Stomach (tissue), 4 donors: Measurements from ENCODE around the gene CPXM2.

Experiments used
- EP300 ChIP-seq: sonication (generic); formaldehyde crosslinking; IDR thresholded peaks from one replicate; pipeline ENCODE4 v1.6.1; 2017; ENCODE audit warnings: antibody characterized with exemption
- POLR2A ChIP-seq, 4 donors: fragments of 450-650 bp; IDR thresholded peaks; one replicate each; pipeline ENCODE4 v1.6.1; 2016; ENCODE audit warnings: antibody characterized with exemption in 4 of 4, control low read depth in 2 of 4, mild to moderate bottlenecking in 1 of 4, moderate library complexity in 1 of 4
- POLR2AphosphoS5 ChIP-seq, 3 donors: sonication (generic); formaldehyde crosslinking; IDR thresholded peaks; one replicate each; pipeline ENCODE4 v1.6.1; 2016; ENCODE audit warnings: antibody characterized with exemption in 3 of 3
- TF ChIP-seq, protein P1 (sequence below), 7 experiments: fragments of 450-650 bp in 4 of 7; fragments of 200-600 bp in 3 of 7; sonication (generic) in 3 of 7; IDR thresholded peaks; one replicate each; pipeline ENCODE4 v1.5.1; 2016 to 2019; ENCODE audit warnings: antibody characterized with exemption in 7 of 7, control low read depth in 2 of 7, mild to moderate bottlenecking in 1 of 7

DNA sequence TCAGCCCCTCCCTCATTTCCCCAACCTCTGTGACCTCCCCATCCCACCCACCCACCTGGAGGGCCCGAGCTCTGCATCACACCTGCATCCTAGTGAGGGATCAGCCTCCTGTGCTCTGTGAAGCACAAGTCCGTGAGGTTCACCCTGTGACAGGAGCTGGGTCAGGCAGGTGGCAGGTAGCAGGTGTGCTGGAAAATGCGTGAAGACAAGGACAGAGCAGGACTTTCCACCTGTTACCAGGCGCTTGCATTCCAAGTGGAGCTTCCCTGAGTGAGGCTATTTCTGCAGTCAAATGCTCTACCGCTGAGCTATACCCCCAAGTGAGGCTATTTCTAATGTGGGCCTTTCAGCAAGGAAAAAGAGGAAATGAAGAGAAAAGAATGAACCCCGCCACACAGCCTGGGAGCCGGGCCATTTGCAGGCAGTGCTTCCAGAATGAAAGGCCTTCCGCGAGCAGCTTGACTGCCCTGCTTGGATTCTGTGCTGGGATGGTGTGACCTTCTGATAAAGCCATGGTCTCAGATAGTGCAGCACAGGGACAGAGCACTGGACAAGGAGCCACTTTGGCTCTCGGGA is 13.3 kb upstream of the CPXM2 start:
- no peak for TF ChIP-seq POLR2A (IDR thresholded peaks at IDR 0.05)
- TF ChIP-seq, protein P1, sequence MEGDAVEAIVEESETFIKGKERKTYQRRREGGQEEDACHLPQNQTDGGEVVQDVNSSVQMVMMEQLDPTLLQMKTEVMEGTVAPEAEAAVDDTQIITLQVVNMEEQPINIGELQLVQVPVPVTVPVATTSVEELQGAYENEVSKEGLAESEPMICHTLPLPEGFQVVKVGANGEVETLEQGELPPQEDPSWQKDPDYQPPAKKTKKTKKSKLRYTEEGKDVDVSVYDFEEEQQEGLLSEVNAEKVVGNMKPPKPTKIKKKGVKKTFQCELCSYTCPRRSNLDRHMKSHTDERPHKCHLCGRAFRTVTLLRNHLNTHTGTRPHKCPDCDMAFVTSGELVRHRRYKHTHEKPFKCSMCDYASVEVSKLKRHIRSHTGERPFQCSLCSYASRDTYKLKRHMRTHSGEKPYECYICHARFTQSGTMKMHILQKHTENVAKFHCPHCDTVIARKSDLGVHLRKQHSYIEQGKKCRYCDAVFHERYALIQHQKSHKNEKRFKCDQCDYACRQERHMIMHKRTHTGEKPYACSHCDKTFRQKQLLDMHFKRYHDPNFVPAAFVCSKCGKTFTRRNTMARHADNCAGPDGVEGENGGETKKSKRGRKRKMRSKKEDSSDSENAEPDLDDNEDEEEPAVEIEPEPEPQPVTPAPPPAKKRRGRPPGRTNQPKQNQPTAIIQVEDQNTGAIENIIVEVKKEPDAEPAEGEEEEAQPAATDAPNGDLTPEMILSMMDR (IDR thresholded peaks at IDR 0.05): no peak
- TF ChIP-seq POLR2AphosphoS5 (IDR thresholded peaks at IDR 0.05): no peak
- TF ChIP-seq EP300: no peak
